PC-9 (cell line): ENCODE results near the gene ZNF41. TPM values are rescaled to one million over a fixed set of nuclear protein-coding genes. Genes with fewer than 3 reads are reported as not detected.

Experiments
- BruUV-seq: library from RNA; stranded (reverse); fragments of 400-500 nt; replicated peaks from 2 replicates; lab custom pipeline; 2021; lab: Mats Ljungman, UMichigan
- CTCF ChIA-PET: fragments of 300-600 bp; sonication (Branson Sonifier 250); formaldehyde crosslinking; loops from one replicate; lab custom pipeline; 2022; ENCODE audit warnings: antibody characterized with exemption; lab: Charles Lee
- POLR2A ChIA-PET: fragments of 300-600 bp; sonication (Branson Sonifier 250); formaldehyde crosslinking; loops from one replicate; lab custom pipeline; 2022; ENCODE audit warnings: antibody characterized with exemption; ENCODE audit not compliant: unreplicated experiment; lab: Charles Lee
- DNase-seq, 2 experiments: peaks; one replicate each; pipeline versions ENCODE4 v3.0.0 to v3.0.0-alpha.2; 2015 to 2022; ENCODE audit warnings: mixed read lengths in 1 of 2
- H2AFZ ChIP-seq: fragments of 200-600 bp; sonication (generic); 2 replicates; pipeline ENCODE4 v1.8.1; 2017; ENCODE audit warnings: antibody characterized with exemption
- H3F3A ChIP-seq: fragments of 200-600 bp; sonication (generic); 2 replicates; pipeline ENCODE4 v1.8.1; 2017; ENCODE audit warnings: antibody characterized with exemption, mild to moderate bottlenecking, low read depth; ENCODE audit not compliant: insufficient read depth
- H3K27ac ChIP-seq: fragments of 200-600 bp; sonication (generic); 2 replicates; pipeline ENCODE4 v1.6.1; 2016; ENCODE audit warnings: mixed run types
- H3K27me3 ChIP-seq: fragments of 200-600 bp; sonication (generic); 2 replicates; pipeline ENCODE4 v1.6.1; 2016; ENCODE audit warnings: low read depth, mixed run types; ENCODE audit not compliant: insufficient read depth
- H3K36me3 ChIP-seq: fragments of 200-600 bp; sonication (generic); 2 replicates; pipeline ENCODE4 v1.6.1; 2016; ENCODE audit warnings: low read depth, mixed run types
- H3K4me1 ChIP-seq: fragments of 200-600 bp; sonication (generic); replicated peaks from 2 replicates; pipeline ENCODE4 v1.6.1; 2016; ENCODE audit warnings: mixed run types; ENCODE audit not compliant: insufficient read depth
- H3K4me2 ChIP-seq: fragments of 200-600 bp; sonication (generic); 2 replicates; pipeline ENCODE4 v1.6.1; 2017; ENCODE audit warnings: mixed run types
- H3K4me3 ChIP-seq: fragments of 200-600 bp; sonication (generic); 2 replicates; pipeline ENCODE4 v1.6.1; 2016; ENCODE audit warnings: mixed run types
- H3K79me2 ChIP-seq: fragments of 200-600 bp; sonication (generic); 2 replicates; pipeline ENCODE4 v1.6.1; 2017; ENCODE audit warnings: low read depth, mixed run types
- H3K9me2 ChIP-seq: fragments of 200-600 bp; sonication (generic); 2 replicates; pipeline ENCODE4 v1.8.1; 2017; ENCODE audit warnings: mild to moderate bottlenecking; ENCODE audit not compliant: insufficient read depth
- H3K9me3 ChIP-seq: fragments of 200-600 bp; sonication (generic); 2 replicates; pipeline ENCODE4 v1.8.1; 2016; ENCODE audit warnings: low read depth; ENCODE audit not compliant: insufficient read depth
- H4K20me1 ChIP-seq: fragments of 200-600 bp; sonication (generic); 2 replicates; pipeline ENCODE4 v1.8.1; 2017; ENCODE audit not compliant: insufficient read depth
- CTCF ChIP-seq: fragments of 200-600 bp; sonication (generic); conservative IDR thresholded peaks from 2 replicates; pipeline ENCODE4 v1.6.1; 2017; ENCODE audit warnings: mixed run types, antibody characterized with exemption, mild to moderate bottlenecking, moderate library complexity
- EZH2 ChIP-seq: fragments of 200-600 bp; sonication (generic); IDR thresholded peaks from 2 replicates; pipeline ENCODE4 v1.8.0; 2017; ENCODE audit warnings: antibody characterized with exemption, low read depth
- intact Hi-C: fragments of 100-400 bp; cut with micrococcal nuclease; formaldehyde crosslinking; loops from one replicate; pipeline ENCODE4 v1.10.0; 2022; ENCODE audit not compliant: unreplicated experiment
- total RNA-seq: library from RNA; stranded (reverse); gene quantifications from 2 replicates; pipeline ENCODE4 v1.2.3, GENCODE V29; 2021

The ZNF41 gene
- total RNA-seq, 1 experiment from 2014 or later = 3.1 TPM

- Histone ChIP-seq H3K27me3 (no peaks in the 10 kb centered on the region), H3K79me2 (no peaks in the 10 kb centered on the region), H3K27ac (no peak overlapping the region), H2AFZ (no peak overlapping the region), H3K36me3 (no peaks in the 10 kb centered on the region), H3K4me1 (no peaks in the 10 kb centered on the region), H3F3A (no peaks in the 10 kb centered on the region), H3K4me2 (no peak overlapping the region), H3K9me2 (no peaks in the 10 kb centered on the region), H4K20me1 (no peaks in the 10 kb centered on the region), H3K4me3 (no peak overlapping the region), H3K9me3 (no peaks in the 10 kb centered on the region)
- no peak for DNase-seq
- intact Hi-C loops = no loop called here
- CTCF ChIA-PET = no interaction called here
- TF ChIP-seq EZH2 (no peak), CTCF (no peak)
- POLR2A ChIA-PET = no interaction called here
- no TSS peak for BruUV-seq
Observed at GRCh38 chrX:47475476-47475875, 7.5 kb downstream of the ZNF41 start.

- no peaks in the 10 kb centered on the region for H3K9me2 ChIP-seq
- no peaks in the 10 kb centered on the region for H3K9me3 ChIP-seq
- no peak overlapping the region for H3K4me2 ChIP-seq
- no peak for TF ChIP-seq CTCF
- no peak for TF ChIP-seq EZH2
- H3K36me3 ChIP-seq = no peaks in the 10 kb centered on the region
- DNase-seq = peak in 1 of 2 experiments; percentile 1
- H3F3A ChIP-seq = no peaks in the 10 kb centered on the region
- intact Hi-C loops = no loop called here
- no peaks in the 10 kb centered on the region for H4K20me1 ChIP-seq
- H3K4me3 ChIP-seq = no peak overlapping the region
- ChIA-PET CTCF (no interaction called here), POLR2A (no interaction called here)
- H3K27me3 ChIP-seq = no peaks in the 10 kb centered on the region
- no peak overlapping the region for H3K27ac ChIP-seq
- H2AFZ ChIP-seq = no peak overlapping the region
- no TSS peak for BruUV-seq
- no peaks in the 10 kb centered on the region for H3K4me1 ChIP-seq
- H3K79me2 ChIP-seq = no peaks in the 10 kb centered on the region
Observed at GRCh38 chrX:47467106-47467505, 15.9 kb downstream of the ZNF41 start.

GRCh38 chrX:47460561-47460960 lies 22.5 kb downstream of the ZNF41 start:
- intact Hi-C loops = no loop called here
- Histone ChIP-seq H3K27me3 (no peaks in the 10 kb centered on the region), H3K4me3 (no peak overlapping the region), H3K79me2 (no peaks in the 10 kb centered on the region), H3K4me1 (no peaks in the 10 kb centered on the region), H3F3A (no peaks in the 10 kb centered on the region), H3K9me2 (no peaks in the 10 kb centered on the region), H3K27ac (no peak overlapping the region), H3K36me3 (no peaks in the 10 kb centered on the region), H3K4me2 (no peak overlapping the region), H2AFZ (no peak overlapping the region), H3K9me3 (no peaks in the 10 kb centered on the region), H4K20me1 (no peaks in the 10 kb centered on the region)
- DNase-seq = no peak
- no TSS peak for BruUV-seq
- CTCF ChIA-PET = no interaction called here
- POLR2A ChIA-PET = no interaction called here
- TF ChIP-seq EZH2 (no peak), CTCF (no peak)
